ENCODE measurements around the gene ENPP6.

GRCh38 chr4:184174571-184175488, 42.8 kb downstream of the ENPP6 start:
- TF ChIP-seq, protein P1, sequence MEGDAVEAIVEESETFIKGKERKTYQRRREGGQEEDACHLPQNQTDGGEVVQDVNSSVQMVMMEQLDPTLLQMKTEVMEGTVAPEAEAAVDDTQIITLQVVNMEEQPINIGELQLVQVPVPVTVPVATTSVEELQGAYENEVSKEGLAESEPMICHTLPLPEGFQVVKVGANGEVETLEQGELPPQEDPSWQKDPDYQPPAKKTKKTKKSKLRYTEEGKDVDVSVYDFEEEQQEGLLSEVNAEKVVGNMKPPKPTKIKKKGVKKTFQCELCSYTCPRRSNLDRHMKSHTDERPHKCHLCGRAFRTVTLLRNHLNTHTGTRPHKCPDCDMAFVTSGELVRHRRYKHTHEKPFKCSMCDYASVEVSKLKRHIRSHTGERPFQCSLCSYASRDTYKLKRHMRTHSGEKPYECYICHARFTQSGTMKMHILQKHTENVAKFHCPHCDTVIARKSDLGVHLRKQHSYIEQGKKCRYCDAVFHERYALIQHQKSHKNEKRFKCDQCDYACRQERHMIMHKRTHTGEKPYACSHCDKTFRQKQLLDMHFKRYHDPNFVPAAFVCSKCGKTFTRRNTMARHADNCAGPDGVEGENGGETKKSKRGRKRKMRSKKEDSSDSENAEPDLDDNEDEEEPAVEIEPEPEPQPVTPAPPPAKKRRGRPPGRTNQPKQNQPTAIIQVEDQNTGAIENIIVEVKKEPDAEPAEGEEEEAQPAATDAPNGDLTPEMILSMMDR (conservative IDR thresholded peaks at IDR 0.05; ENCODE audit: low read depth, low read length): no peak
- no peak for TF ChIP-seq EZH2 (IDR thresholded peaks at IDR 0.05; ENCODE audit: borderline replicate concordance, low read depth, low read length, poor library complexity, severe bottlenecking)
